HUES64 (cell line): ENCODE data around the gene POLR1A.
A peak's percentile ranks its signal among the peaks of the same experiment; 100 is the strongest.

ENCODE experiments used
- H3K27ac ChIP-seq: 2 replicates; pipeline ENCODE4 v1.7.0; 2013; ENCODE audit warnings: low read depth, low read length, inconsistent platforms
- H3K27me3 ChIP-seq: 2 replicates; pipeline ENCODE4 v1.6.1; 2013; ENCODE audit warnings: mild to moderate bottlenecking, low read length; ENCODE audit not compliant: insufficient read depth
- H3K36me3 ChIP-seq: 2 replicates; pipeline ENCODE4 v1.6.1; 2013; ENCODE audit warnings: mild to moderate bottlenecking, low read length; ENCODE audit not compliant: insufficient read depth
- H3K4me1 ChIP-seq: 2 replicates; pipeline ENCODE4 v1.6.1; 2013; ENCODE audit warnings: mild to moderate bottlenecking, low read length, moderate library complexity; ENCODE audit not compliant: insufficient read depth
- H3K4me3 ChIP-seq: 2 replicates; pipeline ENCODE4 v1.5.1; 2013; ENCODE audit warnings: mild to moderate bottlenecking, low read length, moderate library complexity
- H3K9ac ChIP-seq: 2 replicates; pipeline ENCODE4 v1.6.1; 2013; ENCODE audit warnings: mild to moderate bottlenecking, low read depth, low read length
- H3K9me3 ChIP-seq: 2 replicates; pipeline ENCODE4 v1.6.1; 2013; ENCODE audit warnings: low read depth, low read length; ENCODE audit not compliant: insufficient read depth
- WGBS: fragments of 150-250, 120-280 bp; methylation state at CpG from one replicate; pipeline ENCODE4 v1.1.7; 2013; ENCODE audit warnings: missing lambda C conversion rate; 5-methylcytosine and 5-hydroxymethylcytosine counted together

The POLR1A gene

DNA sequence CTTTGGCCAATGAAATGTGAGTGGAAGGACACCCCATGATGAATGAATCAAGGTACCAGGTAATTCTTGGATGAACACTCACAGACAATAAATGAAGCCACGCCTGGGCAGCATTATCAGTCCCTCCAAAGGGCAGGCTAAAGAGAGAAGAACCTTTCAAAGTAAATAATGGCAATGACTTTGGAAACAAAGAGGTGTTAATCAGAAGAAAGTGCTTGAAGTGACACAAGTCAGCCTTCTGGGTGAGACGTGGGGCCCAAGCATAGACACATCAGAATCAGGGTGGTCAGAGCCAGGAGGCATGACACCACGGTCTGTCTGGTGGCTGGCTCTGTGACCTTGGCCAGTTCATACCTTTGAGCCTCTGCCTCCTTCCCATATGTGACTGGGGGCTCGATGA, 103.3 kb downstream of the POLR1A start:
- peaks cover 16% of the 10 kb centered on the region for H3K4me1 ChIP-seq
- no peak overlapping the region for H3K4me3 ChIP-seq
- no peaks in the 10 kb centered on the region for H3K27me3 ChIP-seq
- H3K9ac ChIP-seq, result no peak overlapping the region
- H3K36me3 ChIP-seq, result no peaks in the 10 kb centered on the region
- no peak overlapping the region for H3K27ac ChIP-seq
- 84% methylated on average over 4 of the region's 4 CpGs for WGBS
- peaks cover 18% of the 10 kb centered on the region; the same call in 1 of the 2 replicates for H3K9me3 ChIP-seq

- H3K4me3 ChIP-seq, result no peak overlapping the region
- H3K9ac ChIP-seq, result no peak overlapping the region
- H3K27me3 ChIP-seq, result no peaks in the 10 kb centered on the region
- 96% methylated on average over 1 of the region's 1 CpG for WGBS
- H3K9me3 ChIP-seq, result peaks cover 12% of the 10 kb centered on the region; the same call in 1 of the 2 replicates
- H3K27ac ChIP-seq, result no peak overlapping the region
- peaks cover 16% of the 10 kb centered on the region for H3K4me1 ChIP-seq
- no peaks in the 10 kb centered on the region for H3K36me3 ChIP-seq
These were observed 104.4 kb downstream of the POLR1A start for GRCh38 chr2:86001326-86001725.

DNA sequence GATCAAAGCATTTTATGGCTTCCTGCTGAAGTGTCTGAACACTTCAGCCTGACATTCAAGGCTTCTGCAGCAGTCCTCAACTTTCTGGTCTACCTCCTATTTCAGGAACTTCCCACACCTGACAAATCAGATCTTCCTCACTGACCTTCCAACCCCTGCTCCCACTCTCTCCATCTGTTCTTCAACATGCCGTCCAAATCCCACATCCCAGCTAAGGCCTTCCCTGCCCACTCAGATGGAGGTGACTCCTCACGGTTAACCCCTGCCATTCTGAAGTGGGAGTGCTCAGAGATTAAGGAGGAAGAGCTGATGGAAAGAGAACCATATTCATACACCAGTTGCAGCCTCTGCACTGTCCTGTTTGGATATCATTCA, 104.8 kb downstream of the POLR1A start:
- peaks cover 16% of the 10 kb centered on the region for H3K4me1 ChIP-seq
- WGBS, result 77% methylated on average over 1 of the region's 2 CpGs
- no peak overlapping the region for H3K4me3 ChIP-seq
- no peak overlapping the region for H3K9ac ChIP-seq
- H3K36me3 ChIP-seq, result no peaks in the 10 kb centered on the region
- no peaks in the 10 kb centered on the region for H3K27me3 ChIP-seq
- H3K27ac ChIP-seq, result no peak overlapping the region
- H3K9me3 ChIP-seq, result peaks cover 8% of the 10 kb centered on the region; the same call in 1 of the 2 replicates

DNA sequence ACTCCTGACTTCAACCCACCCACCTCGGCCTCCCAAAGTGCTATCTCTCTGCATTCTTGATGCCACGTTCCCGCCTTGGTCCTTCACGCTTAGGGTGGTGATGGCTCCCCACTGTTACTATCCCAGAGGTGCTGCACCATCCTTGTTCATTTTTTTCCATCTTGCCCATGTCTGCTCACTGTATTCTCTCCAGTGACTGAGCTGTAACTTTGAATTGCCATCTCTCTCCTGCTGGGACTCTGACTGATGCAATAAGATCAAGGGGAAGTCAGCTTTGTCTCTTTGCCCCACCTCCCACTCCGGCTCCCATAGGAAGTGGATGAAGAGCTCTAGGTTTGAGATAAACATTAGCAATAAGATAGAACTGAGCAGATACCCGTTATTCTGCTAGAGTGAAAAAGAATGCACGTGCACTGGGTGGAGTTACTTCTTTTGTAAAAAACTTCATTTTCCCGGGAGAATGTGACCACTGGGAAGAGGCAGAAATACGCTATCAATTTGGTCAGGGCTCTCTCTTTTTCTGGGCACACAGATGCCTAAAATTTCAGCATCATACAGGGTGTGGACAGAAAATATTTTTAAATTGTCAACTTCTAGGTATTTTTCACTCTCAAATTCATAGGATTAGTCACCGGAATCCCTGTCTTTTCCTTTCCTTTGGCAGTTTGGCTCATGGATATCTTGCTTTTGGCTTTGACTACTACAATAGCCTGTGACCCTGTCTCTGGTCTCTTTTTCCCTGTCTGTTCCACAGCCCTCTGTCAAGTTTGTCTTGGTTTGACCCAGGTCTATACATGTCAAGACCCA, 105.4 kb downstream of the POLR1A start:
- WGBS, result 91% methylated on average over 10 of the region's 10 CpGs
- no peak overlapping the region for H3K9ac ChIP-seq
- H3K27ac ChIP-seq, result no peak overlapping the region
- H3K4me1 ChIP-seq, result peaks cover 16% of the 10 kb centered on the region
- no peaks in the 10 kb centered on the region for H3K36me3 ChIP-seq
- H3K4me3 ChIP-seq, result no peak overlapping the region
- H3K9me3 ChIP-seq, result 0 out of 2 replicates have a peak, but pooled peaks cover 3% of the 10 kb centered on the region
- H3K27me3 ChIP-seq, result no peaks in the 10 kb centered on the region

GRCh38 chr2:85999061-85999831, 106.4 kb downstream of the POLR1A start:
- no peak overlapping the region for H3K27ac ChIP-seq
- peaks cover 16% of the 10 kb centered on the region for H3K4me1 ChIP-seq

DNA sequence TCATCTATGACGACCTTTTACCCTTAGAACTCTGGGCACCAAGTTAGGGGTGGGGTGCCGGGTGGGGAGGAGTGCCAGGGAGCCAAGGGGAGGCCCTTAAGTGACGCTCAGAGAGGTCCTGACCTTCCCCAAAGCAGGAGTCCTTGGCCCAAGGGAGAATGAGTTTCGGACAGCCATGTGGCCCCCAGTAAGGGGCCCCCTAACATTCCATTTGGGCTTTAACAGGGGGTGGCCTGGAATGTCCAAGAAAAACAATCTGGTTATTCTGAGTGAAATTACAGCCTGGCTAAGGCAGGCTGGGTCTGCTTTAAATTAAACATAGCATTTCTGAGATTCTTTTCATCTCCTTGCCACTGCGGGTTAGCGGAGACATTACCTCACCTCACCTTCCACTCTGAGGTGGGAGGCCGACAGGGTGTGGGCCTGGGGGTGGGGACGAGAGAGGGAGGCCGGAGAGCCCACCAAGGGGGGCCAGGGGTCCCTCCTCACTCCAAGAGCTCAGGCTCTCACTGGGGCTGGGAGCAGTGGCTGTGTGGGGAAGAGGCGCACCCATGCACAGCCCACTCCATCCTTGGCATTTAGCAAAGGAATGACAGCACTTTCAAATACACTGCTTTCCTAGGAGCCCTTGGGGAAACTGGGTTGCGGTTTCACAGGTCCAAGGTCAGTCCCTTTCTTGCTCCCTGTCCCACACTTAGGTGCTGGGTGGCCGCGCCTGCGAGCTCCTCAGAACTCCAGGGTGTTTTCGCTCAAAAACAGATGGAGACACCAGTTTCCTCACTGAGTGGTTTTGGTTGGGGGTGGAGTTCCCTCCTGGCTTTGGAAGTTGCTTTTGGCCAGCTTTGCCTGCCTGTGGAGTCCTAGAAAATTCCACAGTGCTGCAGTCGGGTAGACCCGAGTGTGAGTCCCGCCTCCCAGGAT, 107.4 kb downstream of the POLR1A start:
- no peaks in the 10 kb centered on the region for H3K9me3 ChIP-seq
- H3K27me3 ChIP-seq, result no peaks in the 10 kb centered on the region
- H3K4me1 ChIP-seq, result peaks cover 16% of the 10 kb centered on the region
- H3K4me3 ChIP-seq, result no peak overlapping the region
- no peak overlapping the region for H3K9ac ChIP-seq
- WGBS, result 87% methylated on average over 12 of the region's 18 CpGs
- H3K27ac ChIP-seq, result 0 out of 2 replicates have a peak overlapping the region, but pooled peaks have one; percentile 9
- H3K36me3 ChIP-seq, result no peaks in the 10 kb centered on the region

More at GRCh38 chr2:85999061-85999831, 106.4 kb downstream of the POLR1A start:
- no peak overlapping the region for H3K9ac ChIP-seq
- 87% methylated on average over 8 of the region's 8 CpGs for WGBS
- no peaks in the 10 kb centered on the region for H3K9me3 ChIP-seq
- H3K36me3 ChIP-seq, result no peaks in the 10 kb centered on the region
- H3K27me3 ChIP-seq, result no peaks in the 10 kb centered on the region
- no peak overlapping the region for H3K4me3 ChIP-seq

DNA sequence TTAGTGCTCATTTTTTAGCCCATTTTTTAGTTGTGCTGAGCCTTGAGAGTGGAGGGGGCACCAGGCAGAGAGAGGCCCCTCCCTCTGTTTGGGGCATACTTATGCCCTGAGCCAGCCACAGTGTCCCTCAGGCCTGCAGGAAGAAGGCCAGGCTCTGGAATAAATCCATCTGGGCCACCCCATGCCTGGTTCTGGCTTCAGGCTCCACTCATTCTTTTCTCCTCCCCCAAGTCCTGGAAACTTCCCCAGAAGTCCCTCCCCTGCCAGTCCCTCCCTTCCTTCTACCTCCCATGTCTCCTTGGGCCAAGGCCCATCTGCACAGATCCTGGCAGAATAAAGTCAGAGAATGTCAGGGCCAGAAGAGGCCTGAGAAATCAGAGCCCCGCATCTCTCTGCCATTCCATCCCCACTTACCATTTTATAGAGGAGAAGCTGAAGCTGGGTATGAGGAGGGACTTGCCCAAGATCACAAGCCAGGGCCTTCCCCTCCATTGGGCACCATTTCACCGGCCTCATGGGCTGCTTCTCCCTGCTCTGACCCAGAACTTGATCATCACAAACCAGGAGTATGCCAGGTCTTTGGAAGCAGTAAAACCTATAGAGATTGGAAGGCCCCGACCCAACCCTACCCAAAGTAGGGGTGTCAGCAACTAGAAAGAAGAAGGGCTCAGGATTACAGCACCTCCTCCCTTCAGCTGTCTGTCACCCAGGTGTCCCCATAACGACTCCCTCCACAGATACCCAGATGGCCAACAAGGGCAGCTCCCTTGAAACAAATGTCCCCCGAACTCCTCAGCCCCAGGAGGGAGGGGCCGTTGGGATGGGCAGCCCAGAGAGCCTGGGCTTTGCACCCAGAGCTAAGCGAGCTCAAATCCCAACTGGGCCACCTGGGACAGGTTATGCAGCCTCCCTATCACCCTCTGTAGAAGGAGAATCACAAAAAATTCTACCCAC, 108.4 kb downstream of the POLR1A start:
- Histone ChIP-seq H3K4me1 (peaks cover 16% of the 10 kb centered on the region), H3K9ac (no peak overlapping the region), H3K36me3 (no peaks in the 10 kb centered on the region), H3K4me3 (no peak overlapping the region), H3K27me3 (no peaks in the 10 kb centered on the region), H3K27ac (no peak overlapping the region), H3K9me3 (no peaks in the 10 kb centered on the region)
- 93% methylated on average over 7 of the region's 7 CpGs for WGBS

DNA sequence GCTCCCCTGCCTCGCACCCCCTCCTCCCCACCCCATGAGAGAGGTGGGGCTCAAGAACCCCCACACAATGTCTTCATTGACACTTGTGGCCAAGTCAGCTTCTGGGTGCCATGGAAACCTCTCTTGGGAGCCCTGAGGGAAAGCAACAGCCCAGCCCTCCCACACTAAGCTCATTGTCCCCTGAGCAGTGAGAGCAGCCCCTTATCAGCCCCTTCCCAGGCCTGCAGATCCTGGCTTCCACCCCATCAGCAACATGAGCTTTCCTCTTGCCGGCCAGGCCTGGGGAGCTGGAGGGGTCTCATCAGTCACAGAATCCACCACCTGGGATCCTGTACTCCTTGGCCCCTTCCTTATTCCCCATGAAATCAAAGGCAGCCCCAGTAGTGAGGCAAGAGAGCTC, 109.1 kb downstream of the POLR1A start:
- Histone ChIP-seq H3K9ac (no peak overlapping the region), H3K27ac (no peak overlapping the region)
- 91% methylated on average over 2 of the region's 2 CpGs for WGBS

DNA sequence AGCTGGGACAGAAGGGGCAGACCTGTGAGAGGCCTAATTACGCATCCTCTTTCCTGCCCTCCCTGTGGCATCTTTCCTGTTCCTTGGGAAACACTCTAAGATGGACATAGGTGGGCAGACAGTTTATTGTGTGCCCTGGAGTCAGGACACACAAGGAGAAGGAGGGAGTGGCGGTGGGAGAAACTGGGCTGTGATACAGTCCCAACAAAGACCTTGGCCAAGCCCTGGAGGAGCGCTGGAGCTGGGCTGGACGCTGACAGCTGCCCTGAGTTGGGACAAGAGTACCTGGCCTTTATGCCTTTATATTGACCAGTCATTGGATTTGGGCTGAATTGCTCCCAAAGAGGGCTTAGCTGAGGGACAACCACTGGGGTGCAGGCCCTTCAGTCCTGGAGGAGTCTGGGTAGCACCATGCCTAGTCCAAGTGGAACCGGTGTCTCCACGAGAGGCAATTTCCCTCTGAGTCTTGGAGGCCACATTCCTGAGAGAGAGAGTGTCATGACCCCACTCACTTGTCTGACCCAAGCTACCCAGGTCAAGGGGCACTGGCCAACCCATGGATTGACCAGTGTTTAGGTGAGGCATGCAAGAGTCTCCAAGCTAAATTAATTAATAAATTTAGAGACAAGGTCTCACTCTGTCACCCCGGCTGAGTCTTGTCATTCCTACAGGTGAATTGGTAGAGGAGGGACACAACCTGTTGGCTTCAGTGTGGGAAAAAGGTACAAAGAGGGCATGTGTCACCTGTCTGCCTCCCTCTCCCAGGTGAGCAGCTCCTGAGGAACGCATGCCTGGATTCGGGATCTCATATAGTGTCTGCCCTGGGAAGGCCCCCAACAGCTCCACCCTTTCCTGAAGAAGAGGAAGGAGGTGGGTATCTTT, 109.8 kb downstream of the POLR1A start:
- H3K9me3 ChIP-seq, result no peaks in the 10 kb centered on the region
- H3K4me3 ChIP-seq, result no peak overlapping the region
- H3K36me3 ChIP-seq, result no peaks in the 10 kb centered on the region
- peaks cover 16% of the 10 kb centered on the region for H3K4me1 ChIP-seq
- H3K27me3 ChIP-seq, result no peaks in the 10 kb centered on the region
- H3K9ac ChIP-seq, result no peak overlapping the region
- 89% methylated on average over 9 of the region's 9 CpGs for WGBS
- H3K27ac ChIP-seq, result no peak overlapping the region

More for the DNA sequence above, 109.1 kb downstream of the POLR1A start:
- no peak overlapping the region for H3K4me3 ChIP-seq
- peaks cover 16% of the 10 kb centered on the region for H3K4me1 ChIP-seq
- H3K27me3 ChIP-seq, result no peaks in the 10 kb centered on the region
- no peaks in the 10 kb centered on the region for H3K9me3 ChIP-seq
- no peaks in the 10 kb centered on the region for H3K36me3 ChIP-seq
